ENCODE results near the gene FSD2. TPM values are rescaled to one million over a fixed set of nuclear protein-coding genes. Genes with fewer than 3 reads are reported as not detected.

Gene FSD2
- total and polyA plus RNA-seq, 5 donors = 39.1 to 117 (median 105) TPM

Other genes starting within 250 kb of the FSD2 start
- 1 to 10 TPM; 1.6 to 7.8 (median 5.5) TPM for gene CPEB1, start 158.7 kb downstream of the FSD2 start, total RNA-seq
- 2.4 TPM for gene CPEB1, start 158.7 kb downstream of the FSD2 start, polyA plus RNA-seq
- gene AP3B2, start 96.2 kb downstream of the FSD2 start, total RNA-seq = 1 to 10 TPM in 1 of 4 donors, under 1 TPM in 3; 0.20 to 2.0 (median 0.59) TPM
- gene AP3B2, start 96.2 kb downstream of the FSD2 start, polyA plus RNA-seq = 0.34 TPM
- 1 to 10 TPM; 5.6 to 6.6 (median 5.9) TPM for gene WHAMM, start 3.6 kb upstream of the FSD2 start, total RNA-seq
- 3.2 TPM for gene WHAMM, start 3.6 kb upstream of the FSD2 start, polyA plus RNA-seq
- gene HOMER2, start 146.7 kb upstream of the FSD2 start, total RNA-seq = 10 to 100 TPM; 15.0 to 24.4 (median 19.1) TPM
- gene HOMER2, start 146.7 kb upstream of the FSD2 start, polyA plus RNA-seq = 12.1 TPM
- 10 to 100 TPM; 13.3 to 15.0 (median 13.6) TPM for gene RAMAC, start 180.1 kb upstream of the FSD2 start, total RNA-seq
- 16.4 TPM for gene RAMAC, start 180.1 kb upstream of the FSD2 start, polyA plus RNA-seq
- gene C15orf40, start 205.6 kb upstream of the FSD2 start, total RNA-seq = 10 to 100 TPM; 11.0 to 16.0 (median 13.2) TPM
- 12.7 TPM for gene C15orf40, start 205.6 kb upstream of the FSD2 start, polyA plus RNA-seq

Data from right cardiac atrium (tissue), 5 donors.